Fibroblast of lung (primary cell): Measurements from ENCODE around the gene SPINK4.

Experiments
- EZH2 ChIP-seq: IDR thresholded peaks from 2 replicates; pipeline ENCODE4 v1.5.1; 2012; ENCODE audit warnings: low read length, control low read depth, mild to moderate bottlenecking; ENCODE audit errors: missing control alignments
- TF ChIP-seq, protein P1 (sequence below), 2 donors: IDR thresholded peaks in 1 of 2; conservative IDR thresholded peaks in 1 of 2; 1 replicate in 1 of 2; 2 replicates in 1 of 2; pipeline ENCODE4 v1.5.1; 2011 to 2012; ENCODE audit warnings: low read length in 2 of 2, control low read depth in 1 of 2, inconsistent platforms in 1 of 2, low read depth in 1 of 2, mild to moderate bottlenecking in 1 of 2

DNA sequence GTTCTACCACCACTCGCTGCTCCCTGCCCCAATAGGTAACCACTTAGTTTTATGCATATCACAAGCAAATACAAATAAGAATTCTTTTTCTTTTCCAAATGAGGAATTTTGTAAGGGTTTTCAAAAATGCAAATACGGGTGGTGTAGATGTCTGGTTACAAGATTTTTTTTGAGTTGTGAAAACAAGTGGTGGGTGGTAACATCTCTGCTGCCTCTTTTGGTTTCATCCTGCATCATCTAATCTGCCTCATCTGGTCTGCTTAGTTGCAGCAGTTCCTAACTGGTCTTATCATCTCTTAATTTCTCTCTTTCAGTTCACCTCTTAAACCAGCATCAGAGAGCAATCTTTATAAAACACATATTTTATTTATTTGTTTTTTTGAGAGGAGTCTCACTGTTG is 55.6 kb downstream of the SPINK4 start:
- no peak for TF ChIP-seq EZH2
- TF ChIP-seq, protein P1, sequence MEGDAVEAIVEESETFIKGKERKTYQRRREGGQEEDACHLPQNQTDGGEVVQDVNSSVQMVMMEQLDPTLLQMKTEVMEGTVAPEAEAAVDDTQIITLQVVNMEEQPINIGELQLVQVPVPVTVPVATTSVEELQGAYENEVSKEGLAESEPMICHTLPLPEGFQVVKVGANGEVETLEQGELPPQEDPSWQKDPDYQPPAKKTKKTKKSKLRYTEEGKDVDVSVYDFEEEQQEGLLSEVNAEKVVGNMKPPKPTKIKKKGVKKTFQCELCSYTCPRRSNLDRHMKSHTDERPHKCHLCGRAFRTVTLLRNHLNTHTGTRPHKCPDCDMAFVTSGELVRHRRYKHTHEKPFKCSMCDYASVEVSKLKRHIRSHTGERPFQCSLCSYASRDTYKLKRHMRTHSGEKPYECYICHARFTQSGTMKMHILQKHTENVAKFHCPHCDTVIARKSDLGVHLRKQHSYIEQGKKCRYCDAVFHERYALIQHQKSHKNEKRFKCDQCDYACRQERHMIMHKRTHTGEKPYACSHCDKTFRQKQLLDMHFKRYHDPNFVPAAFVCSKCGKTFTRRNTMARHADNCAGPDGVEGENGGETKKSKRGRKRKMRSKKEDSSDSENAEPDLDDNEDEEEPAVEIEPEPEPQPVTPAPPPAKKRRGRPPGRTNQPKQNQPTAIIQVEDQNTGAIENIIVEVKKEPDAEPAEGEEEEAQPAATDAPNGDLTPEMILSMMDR (conservative IDR thresholded peaks at IDR 0.05 in 1 of 2, IDR thresholded peaks at IDR 0.05 in 1 of 2; ENCODE audit: low read depth in 1 of 2, low read length in 2 of 2) = no peak
